KMS-11 (cell line): Measurements from ENCODE around the gene PAX1.

Experiments used
- H2AFZ ChIP-seq: fragments of 200-600 bp; sonication (generic); 2 replicates; pipeline ENCODE4 v1.6.1; 2016; ENCODE audit warnings: antibody characterized with exemption, mixed run types, low read depth
- H3K27ac ChIP-seq: fragments of 200-600 bp; sonication (generic); 2 replicates; pipeline ENCODE4 v1.6.1; 2016; ENCODE audit warnings: mild to moderate bottlenecking, mixed run types
- H3K27me3 ChIP-seq: fragments of 200-600 bp; sonication (generic); 2 replicates; pipeline ENCODE4 v1.6.1; 2017; ENCODE audit warnings: mild to moderate bottlenecking, low read depth, mixed run types, moderate library complexity; ENCODE audit not compliant: insufficient read depth
- H3K36me3 ChIP-seq: fragments of 200-600 bp; sonication (generic); 2 replicates; pipeline ENCODE4 v1.6.1; 2017; ENCODE audit warnings: mild to moderate bottlenecking, mixed run types; ENCODE audit not compliant: insufficient read depth
- H3K4me1 ChIP-seq: fragments of 200-600 bp; sonication (generic); 2 replicates; pipeline ENCODE4 v1.6.1; 2016; ENCODE audit warnings: mild to moderate bottlenecking, low read depth, mixed run types; ENCODE audit not compliant: poor library complexity, severe bottlenecking
- H3K4me2 ChIP-seq: fragments of 200-600 bp; sonication (generic); 2 replicates; pipeline ENCODE4 v1.7.0; 2016; ENCODE audit warnings: mild to moderate bottlenecking, mixed run types
- H3K4me3 ChIP-seq: fragments of 200-600 bp; sonication (generic); IDR thresholded peaks from 2 replicates; pipeline ENCODE4 v1.6.1; 2017; ENCODE audit warnings: low read depth, low read length, mixed read lengths; ENCODE audit not compliant: insufficient read depth
- H3K79me2 ChIP-seq: fragments of 200-600 bp; sonication (generic); 2 replicates; pipeline ENCODE4 v1.6.1; 2016; ENCODE audit warnings: low read depth, mixed run types; ENCODE audit not compliant: insufficient read depth
- H3K9ac ChIP-seq: fragments of 200-600 bp; sonication (generic); 2 replicates; pipeline ENCODE4 v1.6.1; 2016; ENCODE audit warnings: mild to moderate bottlenecking, mixed run types
- H4K20me1 ChIP-seq: fragments of 200-600 bp; sonication (generic); 2 replicates; pipeline ENCODE4 v1.6.1; 2016; ENCODE audit warnings: mild to moderate bottlenecking, mixed run types; ENCODE audit not compliant: insufficient read depth
- CTCF ChIP-seq: fragments of 200-600 bp; sonication (generic); conservative IDR thresholded peaks from 2 replicates; pipeline ENCODE4 v1.6.1; 2017; ENCODE audit warnings: low read depth, mild to moderate bottlenecking, antibody characterized with exemption, low read length, moderate library complexity, mixed read lengths

Gene PAX1

GRCh38 chr20:21762646-21763045 lies 57.2 kb downstream of the PAX1 start:
- H3K4me3 ChIP-seq = no peak overlapping the region
- TF ChIP-seq CTCF = no peak
- H3K9ac ChIP-seq = no peak overlapping the region
- no peak overlapping the region for H3K4me2 ChIP-seq
- no peak overlapping the region for H3K27ac ChIP-seq
- no peaks in the 10 kb centered on the region for H3K36me3 ChIP-seq
- no peaks in the 10 kb centered on the region for H3K4me1 ChIP-seq
- no peak overlapping the region for H2AFZ ChIP-seq
- H3K79me2 ChIP-seq = no peaks in the 10 kb centered on the region
- H3K27me3 ChIP-seq = no peaks in the 10 kb centered on the region
- H4K20me1 ChIP-seq = no peaks in the 10 kb centered on the region

- Histone ChIP-seq H3K4me2 (no peak overlapping the region), H3K79me2 (no peaks in the 10 kb centered on the region), H4K20me1 (no peaks in the 10 kb centered on the region), H3K9ac (no peak overlapping the region), H2AFZ (no peak overlapping the region), H3K4me1 (no peaks in the 10 kb centered on the region), H3K36me3 (no peaks in the 10 kb centered on the region), H3K27me3 (no peaks in the 10 kb centered on the region), H3K4me3 (no peak overlapping the region), H3K27ac (no peak overlapping the region)
- TF ChIP-seq CTCF = no peak
Measured at GRCh38 chr20:21767200-21767738, 61.8 kb downstream of the PAX1 start.

GRCh38 chr20:21767739-21768223 lies 62.3 kb downstream of the PAX1 start:
- Histone ChIP-seq H3K36me3 (no peaks in the 10 kb centered on the region), H3K27ac (no peak overlapping the region), H3K4me3 (no peak overlapping the region), H3K4me2 (no peak overlapping the region), H3K4me1 (no peaks in the 10 kb centered on the region), H3K27me3 (no peaks in the 10 kb centered on the region), H4K20me1 (no peaks in the 10 kb centered on the region), H2AFZ (no peak overlapping the region), H3K79me2 (no peaks in the 10 kb centered on the region), H3K9ac (no peak overlapping the region)
- no peak for TF ChIP-seq CTCF
